Measurements from ENCODE around the gene ELF5. TPM values are rescaled to one million over a fixed set of nuclear protein-coding genes. Genes with fewer than 3 reads are reported as not detected.

ELF5 gene
- total RNA-seq, 1 donor from 2014 or later = not detected

DNA sequence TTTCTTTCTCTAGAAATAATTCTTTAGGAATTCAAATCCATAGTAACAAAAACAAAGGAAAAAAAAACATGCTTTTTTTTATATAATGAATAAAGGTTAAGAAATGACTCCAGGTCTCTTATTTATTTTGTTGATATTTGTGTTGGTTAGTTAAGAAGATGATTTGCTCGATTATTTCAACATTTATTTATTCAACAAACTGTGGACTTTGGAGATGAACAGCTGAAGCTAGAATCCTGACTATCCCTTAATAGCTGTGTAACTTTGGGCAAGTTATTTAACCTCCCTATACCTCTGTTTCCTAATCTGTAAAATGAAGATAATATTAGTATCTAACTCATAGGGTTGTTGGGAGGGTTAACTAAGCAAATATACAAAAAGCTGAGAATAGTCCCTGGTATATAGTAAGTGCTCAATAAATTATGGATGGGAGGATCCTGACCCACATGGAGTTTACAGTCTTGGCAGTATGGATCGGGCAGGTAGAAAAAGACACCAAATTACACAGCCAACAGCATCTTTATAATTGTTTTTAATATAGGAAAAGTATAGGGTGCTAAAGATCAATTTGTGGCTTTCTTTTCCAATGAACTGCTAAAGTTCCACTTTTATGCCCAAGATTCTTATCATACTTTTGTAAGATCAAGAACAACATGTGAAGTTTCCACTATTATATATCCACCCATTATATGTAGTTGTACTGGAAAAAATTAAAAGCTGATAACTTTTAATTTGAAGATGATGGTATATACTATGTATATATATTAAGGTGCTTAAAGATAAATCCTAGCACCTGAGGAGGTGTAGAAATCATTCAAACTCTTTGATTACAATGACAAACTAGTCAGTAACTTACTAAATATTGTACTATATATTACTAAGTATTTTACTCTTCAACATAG is 76.1 kb downstream of the ELF5 start:
- TF ChIP-seq, protein P1, sequence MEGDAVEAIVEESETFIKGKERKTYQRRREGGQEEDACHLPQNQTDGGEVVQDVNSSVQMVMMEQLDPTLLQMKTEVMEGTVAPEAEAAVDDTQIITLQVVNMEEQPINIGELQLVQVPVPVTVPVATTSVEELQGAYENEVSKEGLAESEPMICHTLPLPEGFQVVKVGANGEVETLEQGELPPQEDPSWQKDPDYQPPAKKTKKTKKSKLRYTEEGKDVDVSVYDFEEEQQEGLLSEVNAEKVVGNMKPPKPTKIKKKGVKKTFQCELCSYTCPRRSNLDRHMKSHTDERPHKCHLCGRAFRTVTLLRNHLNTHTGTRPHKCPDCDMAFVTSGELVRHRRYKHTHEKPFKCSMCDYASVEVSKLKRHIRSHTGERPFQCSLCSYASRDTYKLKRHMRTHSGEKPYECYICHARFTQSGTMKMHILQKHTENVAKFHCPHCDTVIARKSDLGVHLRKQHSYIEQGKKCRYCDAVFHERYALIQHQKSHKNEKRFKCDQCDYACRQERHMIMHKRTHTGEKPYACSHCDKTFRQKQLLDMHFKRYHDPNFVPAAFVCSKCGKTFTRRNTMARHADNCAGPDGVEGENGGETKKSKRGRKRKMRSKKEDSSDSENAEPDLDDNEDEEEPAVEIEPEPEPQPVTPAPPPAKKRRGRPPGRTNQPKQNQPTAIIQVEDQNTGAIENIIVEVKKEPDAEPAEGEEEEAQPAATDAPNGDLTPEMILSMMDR (IDR thresholded peaks at IDR 0.05) = no peak
- intact Hi-C loops (cut with micrococcal nuclease) = loop anchor here (1.0 to 10.0 kb wide), 10 partner anchors 31 to 1545 kb away; partner anchors contain the start of genes APIP, CAPRIN1, CSTF3 and FBXO3
- Mint-ChIP-seq H3K4me3 (no peak overlapping the region), H3K9me3 (no peaks in the 10 kb centered on the region), H3K27me3 (no peaks in the 10 kb centered on the region), H3K27ac (no peak overlapping the region), H3K36me3 (ENCODE audit: low read depth) (peaks cover 9% of the 10 kb centered on the region), H3K4me1 (peaks cover 29% of the 10 kb centered on the region)
- POLR2A ChIA-PET = interaction anchor here (0.5 to 1.6 kb wide), 7 partner anchors 10 to 1075 kb away, joined by 3 to 6 read pairs (median 4); partner anchors contain the start of genes ABTB2 and FBXO3
- ATAC-seq (ENCODE audit: low read depth) = no peak
- no peak for DNase-seq
- CTCF ChIA-PET = interaction anchor here (1.2 to 1.5 kb wide), 2 partner anchors 55 to 441 kb away, joined by 3 read pairs; no protein-coding TSS in a partner anchor

DNA sequence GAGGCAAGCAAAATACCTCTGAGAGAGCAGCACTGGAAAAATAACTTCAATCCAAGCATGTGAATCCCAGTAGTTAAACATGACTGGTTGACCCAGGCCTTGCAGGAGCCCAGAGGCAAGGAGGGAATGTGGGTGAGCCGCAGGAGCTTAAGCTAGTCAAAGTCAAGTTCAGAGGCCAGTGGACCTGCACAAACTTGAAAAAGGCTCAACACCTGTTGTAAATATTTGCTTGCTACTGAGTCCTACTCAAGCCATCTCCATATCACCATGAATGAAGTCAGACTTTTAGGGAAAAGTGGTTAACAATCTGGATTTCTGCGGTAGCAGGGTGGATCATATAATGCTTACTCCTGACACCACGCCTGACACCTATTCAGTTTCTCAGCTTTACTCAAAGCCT is 79.7 kb downstream of the ELF5 start:
- CTCF ChIA-PET = no interaction called here
- H3K36me3 Mint-ChIP-seq (ENCODE audit: low read depth) = peaks cover 3% of the 10 kb centered on the region
- peaks cover 4% of the 10 kb centered on the region for H3K4me1 Mint-ChIP-seq
- intact Hi-C loops (cut with micrococcal nuclease) = loop anchor here (10.0 kb wide), 1 partner anchor 1269 kb away; the partner anchor contains the start of gene CSTF3
- POLR2A ChIA-PET = no interaction called here
- no peaks in the 10 kb centered on the region for H3K9me3 Mint-ChIP-seq
- no peak overlapping the region for H3K27ac Mint-ChIP-seq
- DNase-seq (no peak), ATAC-seq (ENCODE audit: low read depth) (no peak)
- TF ChIP-seq, protein P1 (IDR thresholded peaks at IDR 0.05) = no peak
- peaks cover 4% of the 10 kb centered on the region for H3K27me3 Mint-ChIP-seq
- no peak overlapping the region for H3K4me3 Mint-ChIP-seq

DNA sequence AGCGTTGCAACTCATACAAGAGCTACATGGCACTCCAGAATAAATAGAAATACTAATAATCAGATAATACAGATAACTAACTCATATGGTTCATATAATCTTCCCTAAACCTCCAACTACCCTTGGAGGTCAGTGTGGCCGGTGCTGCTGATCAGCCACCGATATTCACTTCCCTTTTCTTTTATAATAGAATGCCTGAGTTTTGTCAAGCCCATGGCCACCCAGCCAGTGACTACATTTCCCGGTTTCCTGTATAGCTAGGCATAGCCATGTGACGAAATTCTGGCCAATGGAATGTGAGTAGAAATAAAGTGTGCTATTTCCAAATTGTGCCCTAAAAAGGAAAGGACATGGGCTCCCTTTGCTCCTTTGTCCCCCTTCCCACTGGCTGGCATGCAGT is 80.8 kb downstream of the ELF5 start:
- Mint-ChIP-seq H3K4me3 (no peak overlapping the region), H3K4me1 (no peaks in the 10 kb centered on the region), H3K36me3 (ENCODE audit: low read depth) (no peaks in the 10 kb centered on the region), H3K27ac (no peak overlapping the region), H3K9me3 (no peaks in the 10 kb centered on the region), H3K27me3 (peaks cover 5% of the 10 kb centered on the region)
- DNase-seq (no peak), ATAC-seq (ENCODE audit: low read depth) (no peak)
- ChIA-PET CTCF (interaction anchor here (0.8 kb wide), 1 partner anchor 35 kb away, joined by 3 read pairs; no protein-coding TSS in a partner anchor), POLR2A (no interaction called here)
- TF ChIP-seq, protein P1 (IDR thresholded peaks at IDR 0.05) = no peak
- intact Hi-C loops (cut with micrococcal nuclease) = loop anchor here (10.0 kb wide), 1 partner anchor 1268 kb away; the partner anchor contains the start of gene CSTF3

DNA sequence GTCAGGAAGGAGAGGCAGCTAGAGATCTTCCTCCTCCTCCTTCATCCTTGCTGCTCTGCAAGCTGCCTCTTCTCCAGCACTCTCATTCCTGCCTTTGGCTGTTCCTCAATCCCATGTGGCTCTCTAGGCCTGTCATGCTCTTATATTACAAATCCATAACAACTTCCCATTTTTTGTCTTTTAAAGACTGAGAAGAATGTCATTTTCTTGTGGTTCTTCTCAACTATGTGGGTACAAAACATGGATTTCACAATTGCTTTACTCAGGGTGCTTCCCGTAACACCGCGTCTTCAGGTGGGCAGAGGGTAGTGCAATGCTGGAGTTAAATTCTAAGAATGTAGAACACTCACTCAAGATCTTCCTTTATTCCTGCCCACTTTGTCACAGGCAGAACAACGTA is 81.6 kb downstream of the ELF5 start:
- POLR2A ChIA-PET = interaction anchor here (0.6 to 0.7 kb wide), 2 partner anchors 67 to 379 kb away, joined by 3 read pairs; no protein-coding TSS in a partner anchor
- intact Hi-C loops (cut with micrococcal nuclease) = loop anchor here (10.0 kb wide), 1 partner anchor 1267 kb away; the partner anchor contains the start of gene CSTF3

More for the DNA sequence above, 81.6 kb downstream of the ELF5 start:
- Mint-ChIP-seq H3K27me3 (peaks cover 5% of the 10 kb centered on the region), H3K4me1 (no peaks in the 10 kb centered on the region), H3K9me3 (no peaks in the 10 kb centered on the region), H3K4me3 (no peak overlapping the region), H3K36me3 (ENCODE audit: low read depth) (no peaks in the 10 kb centered on the region), H3K27ac (no peak overlapping the region)
- CTCF ChIA-PET = interaction anchor here (0.7 kb wide), 1 partner anchor 190 kb away, joined by 3 read pairs; no protein-coding TSS in a partner anchor
- no peak for DNase-seq
- no peak for ATAC-seq (ENCODE audit: low read depth)
- TF ChIP-seq, protein P1 (IDR thresholded peaks at IDR 0.05) = no peak

Other genes starting within 250 kb of the ELF5 start
- gene ABTB2, start 155.8 kb downstream of the ELF5 start, total RNA-seq = 68.6 and 73.0 TPM in 2 replicates
- gene CAT, start 74.9 kb downstream of the ELF5 start, total RNA-seq = 79.8 and 81.2 TPM in 2 replicates
- 1.1 and 1.4 TPM in 2 replicates for gene EHF, start 107.3 kb upstream of the ELF5 start, total RNA-seq

Measured in activated B cell treated with CpG ODN at 0.5 μM for 24 hours (primary cell).